ENCODE results near the gene CYTIP.
"Not testable (repeated sequence)": the region's sequence is repeated elsewhere in the genome, so short reads cannot be mapped to it uniquely, and the experiment has no call there.

CYTIP gene

DNA sequence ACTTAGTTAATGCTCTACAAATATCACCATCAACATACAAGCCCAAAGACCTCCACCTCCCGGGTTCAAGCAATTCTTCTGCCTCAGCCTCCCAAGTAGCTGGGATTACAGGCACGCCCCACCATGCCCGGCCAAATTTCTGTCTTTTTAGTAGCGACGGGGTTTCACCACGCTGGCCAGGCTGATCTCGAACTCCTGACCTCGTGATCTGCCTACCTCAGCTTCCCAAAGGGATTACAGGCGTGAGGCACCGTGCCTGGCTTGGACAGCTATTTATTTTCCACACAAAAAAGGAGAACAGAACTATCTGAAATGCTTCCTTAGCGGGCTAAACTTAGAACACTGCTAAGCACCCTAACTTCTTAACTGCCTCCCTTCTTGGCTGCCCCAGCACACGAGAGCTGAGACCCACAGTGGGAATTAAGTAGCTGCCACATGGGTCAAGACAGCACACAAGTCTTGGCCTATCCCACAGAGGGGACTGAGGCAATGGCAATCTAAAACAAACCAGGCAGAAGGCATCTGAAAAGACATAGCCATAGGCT lies 24.8 kb downstream of the CYTIP start:
- Histone ChIP-seq H3K9ac (ENCODE audit: low read depth, low read length) (no peak overlapping the region), H3K4me3 (ENCODE audit: low read depth, low read length) (no peak overlapping the region), H3K36me3 (ENCODE audit: control insufficient read depth, insufficient read depth, low read length) (no peaks in the 10 kb centered on the region), H3K9me3 (ENCODE audit: control insufficient read depth, insufficient read depth, low read length) (no peaks in the 10 kb centered on the region), H3K4me1 (ENCODE audit: control insufficient read depth, insufficient read depth, low read length) (no peaks in the 10 kb centered on the region), H3K27me3 (ENCODE audit: control insufficient read depth, insufficient read depth, low read length) (no peaks in the 10 kb centered on the region)

DNA sequence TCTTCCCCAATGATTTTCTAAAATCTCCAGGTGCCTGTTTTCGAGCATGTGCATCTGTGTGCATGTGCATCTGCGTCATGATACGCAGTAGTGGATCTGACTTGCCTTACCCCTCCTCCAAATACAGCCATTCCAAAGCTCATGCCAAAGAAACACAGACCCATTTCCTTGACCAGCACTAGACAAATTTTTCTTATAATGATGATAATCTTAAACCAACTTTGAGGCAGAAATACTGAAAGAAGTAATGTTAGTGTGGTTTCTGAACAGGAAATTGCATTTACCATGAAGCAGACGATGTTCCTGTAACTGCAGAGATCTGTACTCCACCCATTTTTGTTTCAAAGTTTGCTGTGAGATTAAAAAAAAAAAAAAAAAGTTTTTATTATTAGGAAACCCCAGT lies 25.6 kb downstream of the CYTIP start:
- Histone ChIP-seq H3K4me3 (ENCODE audit: low read depth, low read length) (no peak overlapping the region), H3K4me1 (ENCODE audit: control insufficient read depth, insufficient read depth, low read length) (no peaks in the 10 kb centered on the region), H3K27me3 (ENCODE audit: control insufficient read depth, insufficient read depth, low read length) (no peaks in the 10 kb centered on the region), H3K36me3 (ENCODE audit: control insufficient read depth, insufficient read depth, low read length) (no peaks in the 10 kb centered on the region), H3K9me3 (ENCODE audit: control insufficient read depth, insufficient read depth, low read length) (no peaks in the 10 kb centered on the region), H3K9ac (ENCODE audit: low read depth, low read length) (no peak overlapping the region)

DNA sequence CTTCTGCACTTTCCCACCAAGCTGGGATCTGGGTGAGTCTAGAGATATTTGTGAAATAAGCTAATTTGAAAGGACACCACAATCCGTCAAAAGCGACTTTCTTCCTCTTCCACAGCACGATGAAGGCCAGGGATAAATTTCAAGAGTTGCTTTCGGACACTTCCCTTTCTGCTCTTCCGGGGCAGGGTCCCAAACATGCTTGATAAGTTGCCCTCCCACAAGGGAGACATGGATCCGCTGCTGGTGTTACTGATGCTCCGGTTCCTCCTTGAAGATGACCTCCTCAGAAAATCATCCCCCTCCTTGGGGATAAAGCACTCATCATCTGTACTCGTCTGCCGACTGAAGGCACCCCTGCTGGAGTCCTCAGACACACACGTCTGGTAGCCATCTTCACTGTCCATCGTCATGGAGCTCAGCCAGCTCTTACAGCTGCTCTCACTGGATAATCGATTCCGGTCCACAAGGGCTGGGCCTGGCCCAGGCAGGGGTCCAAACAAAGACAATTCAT lies 28.2 kb downstream of the CYTIP start:
- Histone ChIP-seq H3K27me3 (ENCODE audit: control insufficient read depth, insufficient read depth, low read length) (no peaks in the 10 kb centered on the region), H3K9me3 (ENCODE audit: control insufficient read depth, insufficient read depth, low read length) (no peaks in the 10 kb centered on the region), H3K36me3 (ENCODE audit: control insufficient read depth, insufficient read depth, low read length) (no peaks in the 10 kb centered on the region), H3K9ac (ENCODE audit: low read depth, low read length) (no peak overlapping the region), H3K4me3 (ENCODE audit: low read depth, low read length) (no peak overlapping the region), H3K4me1 (ENCODE audit: control insufficient read depth, insufficient read depth, low read length) (no peaks in the 10 kb centered on the region)

DNA sequence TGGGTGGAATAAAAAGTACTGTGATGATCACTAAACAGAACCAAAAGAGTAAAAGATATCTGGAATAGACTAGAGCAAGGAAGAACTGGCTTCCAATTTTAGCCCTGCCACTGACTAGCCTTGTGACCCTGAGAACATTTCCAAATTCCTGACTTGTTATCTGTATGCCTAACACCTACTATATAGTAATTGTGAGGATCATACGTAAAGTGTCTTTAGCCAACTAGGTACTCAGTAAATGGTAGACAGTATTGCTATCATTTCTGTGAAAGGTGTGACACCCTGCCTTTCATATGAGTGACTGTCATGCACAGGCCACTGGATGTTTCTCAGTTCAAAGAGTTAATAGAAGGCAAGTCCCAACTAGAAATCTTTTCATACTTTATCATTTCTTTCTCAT lies 29.8 kb downstream of the CYTIP start:
- H3K9ac ChIP-seq (ENCODE audit: low read depth, low read length): no peak overlapping the region
- H3K36me3 ChIP-seq (ENCODE audit: control insufficient read depth, insufficient read depth, low read length): no peaks in the 10 kb centered on the region
- no peaks in the 10 kb centered on the region for H3K27me3 ChIP-seq (ENCODE audit: control insufficient read depth, insufficient read depth, low read length)
- no peak overlapping the region for H3K4me3 ChIP-seq (ENCODE audit: low read depth, low read length)
- H3K4me1 ChIP-seq (ENCODE audit: control insufficient read depth, insufficient read depth, low read length): no peaks in the 10 kb centered on the region
- no peaks in the 10 kb centered on the region for H3K9me3 ChIP-seq (ENCODE audit: control insufficient read depth, insufficient read depth, low read length)

DNA sequence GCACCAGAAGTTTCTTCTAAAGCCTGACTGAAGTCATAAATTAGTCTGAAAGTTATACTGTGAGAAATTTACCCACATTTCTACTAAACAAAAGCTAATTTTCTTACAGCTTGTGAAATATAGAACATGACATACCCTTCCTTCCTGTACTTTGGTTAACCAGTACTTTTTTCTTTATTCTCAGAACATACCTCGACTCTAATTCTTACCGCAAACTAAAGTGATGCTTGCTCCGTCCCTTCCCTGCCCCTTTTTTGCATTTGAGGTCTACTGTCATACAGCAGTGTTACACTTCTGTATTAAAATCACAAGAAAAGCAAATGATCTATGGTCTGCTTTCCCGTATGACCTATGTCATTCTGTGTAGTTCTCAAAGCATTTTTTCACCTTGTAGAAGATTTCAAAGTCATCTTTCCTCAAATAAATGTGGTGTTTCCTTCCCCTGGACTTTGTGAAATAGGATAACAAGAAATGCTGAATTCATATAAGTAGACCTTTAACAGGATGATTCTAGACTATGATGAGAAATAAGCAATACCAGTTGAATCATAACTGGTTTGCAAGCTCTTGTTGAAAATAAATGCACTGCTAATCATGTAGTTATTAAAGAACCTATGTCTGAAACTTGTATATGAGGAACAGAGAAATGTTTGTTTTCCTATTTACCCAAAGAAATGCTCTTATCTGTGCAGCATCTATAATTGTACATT lies 30.4 kb downstream of the CYTIP start:
- no peaks in the 10 kb centered on the region for H3K9me3 ChIP-seq (ENCODE audit: control insufficient read depth, insufficient read depth, low read length)
- H3K4me3 ChIP-seq (ENCODE audit: low read depth, low read length): no peak overlapping the region
- no peaks in the 10 kb centered on the region for H3K4me1 ChIP-seq (ENCODE audit: control insufficient read depth, insufficient read depth, low read length)
- no peak overlapping the region for H3K9ac ChIP-seq (ENCODE audit: low read depth, low read length)
- H3K36me3 ChIP-seq (ENCODE audit: control insufficient read depth, insufficient read depth, low read length): no peaks in the 10 kb centered on the region
- no peaks in the 10 kb centered on the region for H3K27me3 ChIP-seq (ENCODE audit: control insufficient read depth, insufficient read depth, low read length)

DNA sequence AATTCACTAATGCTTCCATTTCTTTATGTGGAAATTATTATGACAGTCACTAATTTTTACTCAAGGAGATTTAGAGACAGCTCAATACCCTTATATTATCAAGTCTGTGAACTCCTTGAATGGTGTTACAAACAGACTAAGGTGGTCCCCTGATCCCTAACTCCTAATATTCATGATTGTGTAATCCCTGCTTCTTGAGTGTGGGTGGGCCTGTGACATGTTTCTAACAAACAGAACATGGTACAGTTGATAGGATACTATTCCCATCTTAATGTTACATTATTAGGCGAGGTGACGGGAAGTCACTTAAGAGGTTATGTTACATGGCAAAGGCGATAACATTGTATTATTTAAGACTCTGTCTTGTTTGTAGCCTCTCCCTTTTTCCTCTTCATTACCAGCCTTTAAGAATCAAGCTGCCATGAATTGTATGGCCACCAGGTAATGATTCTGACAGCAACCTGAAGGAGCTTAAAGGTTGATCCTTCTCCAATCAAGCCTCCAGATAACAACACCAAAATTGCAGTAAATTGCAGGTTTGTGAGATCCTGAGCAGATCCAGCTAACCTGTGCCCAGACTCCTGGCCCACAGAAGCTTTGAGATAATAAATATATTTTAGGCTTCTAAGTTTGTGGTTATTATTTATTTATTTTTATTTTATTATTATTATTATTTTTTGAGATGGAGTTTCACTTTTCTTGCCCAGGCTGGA lies 32.1 kb downstream of the CYTIP start:
- Histone ChIP-seq H3K27me3 (ENCODE audit: control insufficient read depth, insufficient read depth, low read length) (no peaks in the 10 kb centered on the region), H3K9me3 (ENCODE audit: control insufficient read depth, insufficient read depth, low read length) (no peaks in the 10 kb centered on the region), H3K36me3 (ENCODE audit: control insufficient read depth, insufficient read depth, low read length) (no peaks in the 10 kb centered on the region), H3K4me3 (ENCODE audit: low read depth, low read length) (no peak overlapping the region), H3K9ac (ENCODE audit: low read depth, low read length) (no peak overlapping the region), H3K4me1 (ENCODE audit: control insufficient read depth, insufficient read depth, low read length) (no peaks in the 10 kb centered on the region)

DNA sequence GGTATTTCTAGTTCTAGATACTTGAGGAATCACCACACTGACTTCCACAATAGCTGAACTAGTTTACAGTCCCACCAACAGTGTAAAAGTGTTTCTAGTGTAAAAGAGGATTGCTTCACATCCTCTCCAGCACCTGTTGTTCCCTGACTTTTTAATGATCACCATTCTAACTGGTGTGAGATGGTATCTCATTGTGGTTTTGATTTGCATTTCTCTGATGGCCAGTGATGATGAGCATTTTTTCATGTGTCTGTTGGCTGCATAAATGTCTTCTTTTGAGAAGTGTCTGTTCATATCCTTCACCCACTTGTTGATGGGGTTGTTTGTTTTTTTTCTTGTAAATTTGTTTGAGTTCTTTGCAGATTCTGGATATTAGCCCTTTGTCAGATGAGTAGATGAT lies 38.5 kb downstream of the CYTIP start:
- not testable (repeated sequence) for H3K27me3 ChIP-seq (ENCODE audit: control insufficient read depth, insufficient read depth, low read length); H3K9ac ChIP-seq (ENCODE audit: low read depth, low read length); H3K4me3 ChIP-seq (ENCODE audit: low read depth, low read length); H3K36me3 ChIP-seq (ENCODE audit: control insufficient read depth, insufficient read depth, low read length); H3K4me1 ChIP-seq (ENCODE audit: control insufficient read depth, insufficient read depth, low read length); H3K9me3 ChIP-seq (ENCODE audit: control insufficient read depth, insufficient read depth, low read length)

DNA sequence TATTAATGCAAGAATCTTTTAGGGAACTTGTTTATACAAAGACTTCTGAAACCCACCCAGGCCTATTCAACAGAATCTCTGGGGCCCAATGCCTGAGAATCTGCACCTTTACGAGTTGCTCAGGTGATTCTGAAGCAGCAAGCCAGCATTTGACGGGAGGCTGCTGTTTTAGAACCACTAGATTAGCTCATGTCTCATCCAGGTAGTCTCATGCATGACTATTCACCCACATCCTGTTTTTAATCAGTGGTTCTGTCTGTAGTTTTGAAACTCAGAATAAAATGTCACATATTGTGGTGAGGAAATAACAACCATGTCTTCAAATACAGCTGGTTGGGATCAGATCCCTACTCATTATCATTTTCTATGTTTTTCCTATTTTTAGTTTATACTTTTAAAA lies 39.5 kb downstream of the CYTIP start:
- Histone ChIP-seq H3K36me3 (ENCODE audit: control insufficient read depth, insufficient read depth, low read length) (no peaks in the 10 kb centered on the region), H3K9ac (ENCODE audit: low read depth, low read length) (no peak overlapping the region), H3K4me3 (ENCODE audit: low read depth, low read length) (no peak overlapping the region), H3K27me3 (ENCODE audit: control insufficient read depth, insufficient read depth, low read length) (no peaks in the 10 kb centered on the region), H3K4me1 (ENCODE audit: control insufficient read depth, insufficient read depth, low read length) (no peaks in the 10 kb centered on the region), H3K9me3 (ENCODE audit: control insufficient read depth, insufficient read depth, low read length) (no peaks in the 10 kb centered on the region)

DNA sequence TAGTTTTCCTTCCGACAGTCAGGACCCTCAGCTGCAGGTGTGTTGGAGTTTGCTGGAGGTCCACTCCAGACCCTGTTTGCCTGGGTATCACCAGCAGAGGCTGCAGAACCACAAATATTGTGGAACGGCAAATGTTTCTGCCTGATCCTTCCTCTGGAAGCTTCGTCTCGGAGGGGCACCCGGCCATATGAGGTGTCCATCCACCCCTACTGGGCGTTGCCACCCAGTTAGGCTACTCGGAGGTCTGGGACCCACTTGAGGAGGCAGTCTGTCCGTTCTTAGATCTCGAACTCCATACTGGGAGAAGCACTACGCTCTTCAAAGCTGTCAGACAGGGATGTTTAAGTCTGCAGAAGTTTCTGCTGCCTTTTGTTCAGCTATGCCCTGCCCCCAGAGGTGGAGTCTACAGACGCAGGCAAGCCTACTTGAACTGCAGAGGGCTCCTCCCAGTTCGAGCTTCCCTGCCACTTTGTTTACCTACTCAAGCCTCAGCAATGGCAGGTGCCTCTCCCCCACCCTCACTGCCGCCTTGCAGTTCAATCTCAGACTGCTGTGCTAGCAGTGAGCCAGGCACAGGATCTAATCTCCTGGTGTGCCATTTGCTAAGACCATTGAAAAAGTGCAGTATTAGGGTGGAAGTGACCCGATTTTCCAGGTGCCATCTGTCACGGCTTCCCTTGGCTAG lies 40.9 kb downstream of the CYTIP start:
- H3K9ac ChIP-seq (ENCODE audit: low read depth, low read length); H3K4me3 ChIP-seq (ENCODE audit: low read depth, low read length); H3K27me3 ChIP-seq (ENCODE audit: control insufficient read depth, insufficient read depth, low read length): not testable (repeated sequence)

DNA sequence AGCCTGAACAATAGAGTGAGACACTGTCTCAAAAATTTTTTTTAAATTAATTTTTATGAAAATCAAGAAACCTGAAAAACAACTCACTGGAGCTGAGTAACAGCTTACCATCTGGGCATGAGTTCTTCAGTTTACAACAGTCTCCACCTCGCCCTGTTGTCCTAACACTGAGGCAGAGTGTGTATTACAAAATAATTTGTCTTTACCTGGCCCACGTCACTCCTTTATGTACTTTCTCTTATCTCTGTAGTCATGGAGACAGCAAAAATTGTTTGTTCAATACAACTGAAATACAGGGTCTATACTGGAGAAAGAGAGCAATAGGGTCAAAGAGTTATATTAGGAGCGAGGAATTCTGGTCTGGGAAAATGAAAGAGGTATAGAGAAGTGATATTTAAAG lies 48.1 kb downstream of the CYTIP start:
- Histone ChIP-seq H3K36me3 (ENCODE audit: control insufficient read depth, insufficient read depth, low read length) (no peaks in the 10 kb centered on the region), H3K27me3 (ENCODE audit: control insufficient read depth, insufficient read depth, low read length) (no peaks in the 10 kb centered on the region), H3K4me1 (ENCODE audit: control insufficient read depth, insufficient read depth, low read length) (no peaks in the 10 kb centered on the region)

More for the DNA sequence above, 40.9 kb downstream of the CYTIP start:
- H3K9me3 ChIP-seq (ENCODE audit: control insufficient read depth, insufficient read depth, low read length); H3K36me3 ChIP-seq (ENCODE audit: control insufficient read depth, insufficient read depth, low read length); H3K4me1 ChIP-seq (ENCODE audit: control insufficient read depth, insufficient read depth, low read length): not testable (repeated sequence)

DNA sequence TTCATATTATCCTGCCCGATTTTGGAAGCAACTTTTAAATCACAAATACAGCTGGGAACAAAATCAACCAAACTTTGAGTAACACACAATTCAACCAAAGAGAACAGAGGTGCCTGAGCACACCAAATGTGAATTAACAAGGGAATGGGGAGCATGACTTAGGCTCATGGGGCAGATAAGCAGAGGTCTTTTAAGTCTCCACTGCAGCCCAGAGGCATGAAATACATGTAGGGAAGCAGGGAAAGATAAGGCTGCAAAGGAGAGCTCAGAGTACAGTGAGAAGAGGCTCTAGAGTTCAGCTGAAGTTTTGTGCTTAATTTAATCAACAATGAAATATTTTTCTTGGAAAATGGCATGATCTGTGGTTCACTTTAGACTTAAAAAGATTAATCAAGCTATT lies 49.0 kb downstream of the CYTIP start:
- Histone ChIP-seq H3K9ac (ENCODE audit: low read depth, low read length) (no peak overlapping the region), H3K9me3 (ENCODE audit: control insufficient read depth, insufficient read depth, low read length) (no peaks in the 10 kb centered on the region), H3K4me1 (ENCODE audit: control insufficient read depth, insufficient read depth, low read length) (no peaks in the 10 kb centered on the region), H3K27me3 (ENCODE audit: control insufficient read depth, insufficient read depth, low read length) (no peaks in the 10 kb centered on the region), H3K4me3 (ENCODE audit: low read depth, low read length) (no peak overlapping the region), H3K36me3 (ENCODE audit: control insufficient read depth, insufficient read depth, low read length) (no peaks in the 10 kb centered on the region)

More for the DNA sequence above, 48.1 kb downstream of the CYTIP start:
- H3K9me3 ChIP-seq (ENCODE audit: control insufficient read depth, insufficient read depth, low read length): no peaks in the 10 kb centered on the region
- no peak overlapping the region for H3K9ac ChIP-seq (ENCODE audit: low read depth, low read length)
- no peak overlapping the region for H3K4me3 ChIP-seq (ENCODE audit: low read depth, low read length)
